ENCODE data around the gene MTR. TPM values are rescaled to one million over a fixed set of nuclear protein-coding genes. Genes with fewer than 3 reads are reported as not detected.

The MTR gene
- total and polyA plus RNA-seq, 9 of the 15 experiments (the other 6 are each of a cell fraction or from before 2014, with no cell fraction given) = 3.4 to 44.3 (median 20.3) TPM

- H3K9me1 ChIP-seq (ENCODE audit: control insufficient read depth, insufficient read depth, low read length) = no peaks in the 10 kb centered on the region
- no peak overlapping the region for H3K9ac ChIP-seq (ENCODE audit: insufficient read depth in 1 of 2, low read depth in 2 of 2, low read length in 2 of 2)
- H3K36me3 ChIP-seq (ENCODE audit: control insufficient read depth, insufficient read depth, low read length) = no peaks in the 10 kb centered on the region
- H3K27me3 ChIP-seq (ENCODE audit: control insufficient read depth in 2 of 2, insufficient read depth in 2 of 2, low read length in 2 of 2) = no peaks in the 10 kb centered on the region
- intact Hi-C loops (cut with micrococcal nuclease) = no loop called here
- CTCF ChIA-PET (ENCODE audit: low intra/inter-chr PET ratio) = no interaction called here
- no peaks in the 10 kb centered on the region for H3K4me1 ChIP-seq (replicated peaks in 1 of 2; ENCODE audit: control insufficient read depth in 2 of 2, insufficient read depth in 2 of 2, low read length in 2 of 2)
- H3K27ac ChIP-seq (ENCODE audit: extremely low read depth, low read depth, low read length) = no peak overlapping the region
- POLR2A ChIA-PET = no interaction called here
- no TSS peak for BruUV-seq (replicated peaks)
- no peak overlapping the region for H2AFZ ChIP-seq (ENCODE audit: low read depth, low read length)
- H3K9me3 ChIP-seq (replicated peaks; ENCODE audit: control insufficient read depth, insufficient read depth, low read depth, low read length) = 0 out of 2 replicates have a peak, but pooled peaks cover 4% of the 10 kb centered on the region
- in situ Hi-C loops (cut with MboI) = no loop called here
- no peak for DNase-seq (ENCODE audit: extremely low read depth in 1 of 4, low spot score in 3 of 4)
- H3K4me3 ChIP-seq = no peak overlapping the region
- peak in 1 of 2 experiments; percentile 91; a peak in 2 of 3 replicates for TF ChIP-seq CBX3 (IDR thresholded peaks at IDR 0.05; ENCODE audit: borderline replicate concordance in 1 of 2, low read length in 2 of 2)
- TF ChIP-seq TRIM24 (IDR thresholded peaks at IDR 0.05) = peak in 1 of 2 experiments; percentile 66; a peak in 2 of 4 replicates
- no peak for TF ChIP-seq MXI1 (IDR thresholded peaks at IDR 0.05; ENCODE audit: low read depth, low read length)
- TF ChIP-seq HDAC6 (IDR thresholded peaks at IDR 0.05; ENCODE audit: low read depth, low read length) = no peak
- peak; percentile 84 for TF ChIP-seq ZNF280A (IDR thresholded peaks at IDR 0.05; ENCODE audit: low read depth, partially characterized antibody)
- peak; percentile 49; the same call in 1 of the 2 replicates for TF ChIP-seq CBX5 (IDR thresholded peaks at IDR 0.05; ENCODE audit: borderline replicate concordance, low read depth)
- TF ChIP-seq TRIM28 (IDR thresholded peaks at IDR 0.05) = peak; percentile 93
- TF ChIP-seq DLX4 (CRISPR knock-in tag; IDR thresholded peaks at IDR 0.05) = no peak
- no peak for ATAC-seq
- H3K79me2 ChIP-seq (ENCODE audit: control insufficient read depth, insufficient read depth, low read length) = no peaks in the 10 kb centered on the region
- whole genome bisulfite sequencing (ENCODE audit: insufficient coverage, low coverage, missing lambda C conversion rate) = 0% methylated on average over 2 of the region's 2 CpGs
- H4K20me1 ChIP-seq (replicated peaks; ENCODE audit: control insufficient read depth, insufficient read depth, low read length) = no peaks in the 10 kb centered on the region
- no peak overlapping the region for H3K4me2 ChIP-seq (ENCODE audit: insufficient read depth, low read length)
- FAIRE-seq = no peak
Observed at GRCh38 chr1:236779312-236779711, 15.8 kb upstream of the MTR start.

Data from K562 (cell line).